Thoracic aorta endothelial cell (primary cell): Measurements from ENCODE around the gene EXOC3. TPM values are rescaled to one million over a fixed set of nuclear protein-coding genes. Genes with fewer than 3 reads are reported as not detected.

Experiments
- total RNA-seq: library from RNA; depleted of rRNA; stranded (reverse); fragments of >200 nt; gene quantifications from 2 replicates; pipeline ENCODE4 v1.2.3, GENCODE V29; 2012

EXOC3 gene
- total RNA-seq: 30.2 and 32.8 TPM in 2 replicates

GRCh38 chr5:442335-443238 lies at the start of gene EXOC3:
EXOC3 (plus strand) TSS chr5:443176; CDS start chr5:446206, 3,030 bp downstream.

Other genes with a start within 250 kb of the EXOC3 start
- gene CCDC127, start 225.0 kb upstream of the EXOC3 start, total RNA-seq: 4.6 and 4.8 TPM in 2 replicates
- 182 and 217 TPM in 2 replicates for gene SDHA, start 224.9 kb upstream of the EXOC3 start, total RNA-seq
- 91.5 and 98.1 TPM in 2 replicates for gene PDCD6, start 171.5 kb upstream of the EXOC3 start, total RNA-seq
- 6.8 and 9.7 TPM in 2 replicates for gene AHRR, start 121.5 kb upstream of the EXOC3 start, total RNA-seq
- 1.5 and 1.7 TPM in 2 replicates for gene SLC9A3, start 81.3 kb downstream of the EXOC3 start, total RNA-seq
- 6.0 and 7.8 TPM in 2 replicates for gene CEP72, start 169.2 kb downstream of the EXOC3 start, total RNA-seq